GM06990 (cell line): ENCODE results near the gene MS4A10.
"Not testable (repeated sequence)": the region's sequence is repeated elsewhere in the genome, so short reads cannot be mapped to it uniquely, and the experiment has no call there.

Experiments
- DNase-seq: peaks from one replicate; pipeline ENCODE4 v3.0.0-alpha.2; 2011; ENCODE audit not compliant: insufficient read length; ENCODE audit errors: extremely low read depth
- H3K27me3 ChIP-seq: replicated peaks from 2 replicates; pipeline ENCODE4 v1.6.0; 2011; ENCODE audit warnings: low read length; ENCODE audit not compliant: control insufficient read depth, insufficient read depth
- H3K36me3 ChIP-seq: 2 replicates; pipeline ENCODE4 v1.5.1; 2011; ENCODE audit warnings: low read length; ENCODE audit not compliant: control insufficient read depth, insufficient read depth
- H3K4me3 ChIP-seq: replicated peaks from 2 replicates; pipeline ENCODE4 v1.5.1; 2011; ENCODE audit warnings: low read depth, mild to moderate bottlenecking, control low read depth, low read length
- CTCF ChIP-seq: IDR thresholded peaks from 2 replicates; pipeline ENCODE4 v1.5.1; 2011; ENCODE audit warnings: low read length, control low read depth, mild to moderate bottlenecking, inconsistent platforms; ENCODE audit not compliant: insufficient read depth, poor library complexity, severe bottlenecking

Gene MS4A10

GRCh38 chr11:60756307-60757032, 28.7 kb upstream of the MS4A10 start, which contains the start of gene MS4A15:
TSS of gene MS4A15 (plus strand) at chr11:60756867. CDS start at chr11:60763734, 6,867 bp downstream.
- Histone ChIP-seq H3K4me3 (no peak within 1 kb of the TSS), H3K36me3 (no peaks in the 10 kb centered on the region), H3K27me3 (no peaks in the 10 kb centered on the region)
- no peak for DNase-seq
- peak; percentile 62 for TF ChIP-seq CTCF

- Histone ChIP-seq H3K36me3 (no peaks in the 10 kb centered on the region), H3K4me3 (no peak overlapping the region), H3K27me3 (no peaks in the 10 kb centered on the region)
- TF ChIP-seq CTCF, result no peak
- DNase-seq, result no peak
These were observed 27.8 kb upstream of the MS4A10 start for GRCh38 chr11:60757231-60757800.

GRCh38 chr11:60758671-60759070, 26.5 kb upstream of the MS4A10 start:
- H3K4me3 ChIP-seq, H3K27me3 ChIP-seq, H3K36me3 ChIP-seq, DNase-seq: not testable (repeated sequence)

DNA sequence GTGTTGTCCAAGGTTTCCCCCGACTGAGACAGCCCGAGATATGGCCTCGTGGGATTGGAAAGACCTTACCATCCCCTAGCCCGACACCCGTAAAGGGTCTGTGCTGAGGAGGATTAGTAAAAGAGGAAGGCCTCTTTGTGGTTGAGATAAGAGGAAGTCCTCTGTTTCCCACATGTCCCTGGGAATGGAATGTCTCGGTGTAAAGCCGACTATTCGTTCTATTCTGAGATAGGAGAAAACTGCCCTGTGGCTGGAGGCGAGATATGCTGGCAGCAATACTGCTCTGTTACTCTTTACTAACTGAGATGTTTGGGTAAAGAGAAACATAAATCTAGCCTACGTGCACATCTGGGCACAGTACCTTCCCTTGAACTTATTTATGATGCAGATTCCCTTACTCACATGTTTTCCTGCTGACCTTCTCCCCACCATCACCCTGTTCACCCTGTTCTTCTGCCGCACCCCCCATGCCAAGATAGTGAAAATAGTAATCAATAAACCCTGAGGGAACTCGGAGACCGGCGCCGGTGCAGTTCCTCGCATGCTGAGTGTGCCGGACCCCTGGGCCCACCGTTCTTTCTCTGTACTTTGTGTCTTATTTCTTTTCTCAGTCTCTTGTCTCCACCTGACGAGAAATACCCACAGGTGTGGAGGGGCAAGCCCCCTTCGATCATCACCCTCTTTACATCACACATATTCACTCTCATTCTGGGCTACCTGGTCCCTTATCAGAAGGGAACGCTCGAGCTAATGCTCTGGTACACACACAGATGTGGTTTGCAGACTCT, 25.5 kb upstream of the MS4A10 start:
- not testable (repeated sequence) for H3K36me3 ChIP-seq, H3K27me3 ChIP-seq, DNase-seq, H3K4me3 ChIP-seq

DNA sequence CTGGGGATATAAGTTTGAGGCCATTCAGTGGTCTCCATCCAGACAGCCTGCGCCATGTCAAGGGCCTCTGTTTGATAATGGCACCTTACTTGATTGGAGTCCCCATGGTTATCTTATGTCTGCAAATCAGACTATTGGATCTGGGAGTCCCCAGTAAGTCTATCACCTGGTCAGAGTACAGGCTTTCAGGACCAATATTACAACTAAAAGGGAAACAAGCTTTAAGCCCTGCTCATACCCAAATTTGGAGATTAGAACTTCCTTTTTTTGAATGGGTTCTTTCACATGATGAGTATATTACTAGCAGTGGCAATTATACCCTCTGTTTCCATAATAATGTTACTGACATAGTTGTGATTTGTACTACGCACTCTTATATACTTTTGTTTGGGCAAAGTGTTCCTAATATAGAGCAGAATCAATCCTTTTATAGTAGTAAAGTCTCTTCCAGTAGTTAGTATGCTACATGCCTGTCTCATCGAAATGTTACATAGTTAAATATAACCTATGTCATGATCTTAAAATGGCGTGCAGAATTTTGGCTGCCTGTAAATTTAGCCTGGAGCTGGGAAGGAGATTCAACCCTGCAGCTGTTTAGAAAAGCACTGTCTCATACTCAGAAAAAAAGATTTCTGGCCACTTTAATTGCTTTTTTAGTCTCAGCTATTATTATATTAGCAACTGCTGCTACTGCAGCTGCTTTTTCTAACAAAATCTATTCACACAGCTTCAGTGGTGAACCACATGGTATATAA, 23.5 kb upstream of the MS4A10 start:
- Histone ChIP-seq H3K36me3 (no peaks in the 10 kb centered on the region), H3K4me3 (no peak overlapping the region), H3K27me3 (no peaks in the 10 kb centered on the region)
- no peak for TF ChIP-seq CTCF
- no peak for DNase-seq

DNA sequence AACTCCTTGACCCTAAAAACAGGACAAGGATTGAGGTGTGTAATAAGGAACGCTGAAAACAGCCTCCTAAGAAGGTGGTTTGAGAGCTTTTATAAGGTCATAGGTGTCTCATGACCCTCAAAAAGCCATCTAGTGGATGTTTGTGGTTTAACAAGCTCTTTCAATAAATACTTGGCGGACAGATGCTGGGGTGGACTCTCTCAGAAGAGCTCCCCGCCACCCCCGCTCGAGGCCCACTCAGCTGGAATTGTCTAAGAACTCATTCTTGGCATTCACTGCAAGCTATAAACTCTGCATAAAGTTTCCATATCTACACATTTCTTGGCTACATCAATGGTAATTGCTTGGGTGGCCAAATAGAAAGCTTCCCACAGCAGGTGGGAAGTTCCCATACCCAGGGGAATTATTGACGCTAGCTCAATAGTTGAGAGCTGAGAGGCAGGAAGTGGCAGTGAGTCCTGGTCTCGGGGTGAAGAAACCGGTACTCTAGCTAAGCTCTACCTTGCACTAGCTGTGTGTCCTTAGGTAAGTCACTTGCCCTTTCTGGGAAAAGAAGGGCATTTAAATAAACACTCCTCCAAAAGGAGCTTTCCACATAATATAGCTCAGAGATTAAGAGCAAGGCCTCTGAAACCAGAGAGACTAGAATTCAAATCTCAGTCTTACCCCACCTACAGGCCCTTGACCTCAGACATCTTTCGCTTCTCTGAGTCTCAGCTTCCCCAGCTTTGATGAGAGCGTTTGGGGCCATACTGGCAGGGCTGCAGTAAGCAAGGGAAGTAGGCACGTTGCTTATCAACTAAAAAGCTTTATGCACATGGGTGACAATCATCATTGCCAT, 22.1 kb upstream of the MS4A10 start:
- H3K4me3 ChIP-seq, result peak overlapping the region; percentile 10
- peak; percentile 59 for TF ChIP-seq CTCF
- peak; percentile 79 for DNase-seq
- no peaks in the 10 kb centered on the region for H3K27me3 ChIP-seq
- H3K36me3 ChIP-seq, result no peaks in the 10 kb centered on the region
